DOHH2 (cell line): Measurements from ENCODE around the gene ACSF2.

ENCODE experiments used
- CTCF ChIP-seq: fragments of 200-600 bp; sonication (generic); IDR thresholded peaks from one replicate; pipeline ENCODE4 v1.5.1; 2014; ENCODE audit warnings: antibody characterized with exemption, mild to moderate bottlenecking, low read depth, low read length; ENCODE audit not compliant: poor library complexity, severe bottlenecking
- EZH2phosphoT487 ChIP-seq: fragments of 200-600 bp; sonication (generic); IDR thresholded peaks from 2 replicates; pipeline ENCODE4 v1.6.1; 2017; ENCODE audit warnings: borderline replicate concordance, mild to moderate bottlenecking, antibody characterized with exemption, low read length, moderate library complexity, mixed read lengths

- TF ChIP-seq CTCF (peak; percentile 44), EZH2phosphoT487 (no peak)
Observed at GRCh38 chr17:50501054-50501453, 75.0 kb downstream of the ACSF2 start.
